Esophagus (tissue), 2 donors: ENCODE data around the gene PLCL2. TPM values are rescaled to one million over a fixed set of nuclear protein-coding genes. Genes with fewer than 3 reads are reported as not detected.

ENCODE experiments used
- H3K27ac ChIP-seq, 2 donors: one replicate each; pipeline ENCODE4 v1.5.1; 2013; ENCODE audit warnings: low read depth in 2 of 2, mild to moderate bottlenecking in 2 of 2, inconsistent platforms in 1 of 2, low read length in 1 of 2, moderate library complexity in 1 of 2
- H3K27me3 ChIP-seq, 2 donors: one replicate each; pipeline ENCODE4 v1.6.1; 2013; ENCODE audit warnings: low read length in 2 of 2, control low read depth in 1 of 2, mild to moderate bottlenecking in 1 of 2; ENCODE audit not compliant: insufficient read depth in 2 of 2, control insufficient read depth in 1 of 2
- H3K36me3 ChIP-seq, 2 donors: one replicate each; pipeline ENCODE4 v1.6.1; 2013; ENCODE audit warnings: low read length in 1 of 2; ENCODE audit not compliant: control insufficient read depth in 2 of 2, insufficient read depth in 2 of 2
- H3K4me1 ChIP-seq, 2 donors: one replicate each; pipeline ENCODE4 v1.6.1; 2013; ENCODE audit warnings: low read length in 1 of 2; ENCODE audit not compliant: control insufficient read depth in 2 of 2, insufficient read depth in 2 of 2
- H3K4me3 ChIP-seq, 2 donors: one replicate each; pipeline ENCODE4 v1.5.1; 2013; ENCODE audit warnings: low read length in 2 of 2, mild to moderate bottlenecking in 2 of 2, low read depth in 1 of 2, moderate library complexity in 1 of 2
- H3K9me3 ChIP-seq, 2 donors: one replicate each; pipeline ENCODE4 v1.6.1; 2013; ENCODE audit warnings: mild to moderate bottlenecking in 2 of 2, low read depth in 1 of 2, low read length in 1 of 2, moderate library complexity in 1 of 2; ENCODE audit not compliant: control insufficient read depth in 2 of 2, insufficient read depth in 1 of 2
- WGBS, 2 donors: extraction: QIAGEN DNeasy Blood & Tissue Kit; methylation state at CpG; one replicate each; pipeline ENCODE4 v1.1.7; 2013; 5-methylcytosine and 5-hydroxymethylcytosine counted together
- polyA plus RNA-seq, 2 donors: library from polyadenylated mRNA; stranded (reverse); fragments of 200-250 nt; gene quantifications; one replicate each; pipeline ENCODE4 v1.2.3, GENCODE V29; 2013
- donor health status: healthy with polysubstance abuse.
- donor health status: Bipolar disorder and iron deficiency.

Gene PLCL2
- polyA plus RNA-seq, 2 donors: 0.22 to 0.35 TPM

DNA sequence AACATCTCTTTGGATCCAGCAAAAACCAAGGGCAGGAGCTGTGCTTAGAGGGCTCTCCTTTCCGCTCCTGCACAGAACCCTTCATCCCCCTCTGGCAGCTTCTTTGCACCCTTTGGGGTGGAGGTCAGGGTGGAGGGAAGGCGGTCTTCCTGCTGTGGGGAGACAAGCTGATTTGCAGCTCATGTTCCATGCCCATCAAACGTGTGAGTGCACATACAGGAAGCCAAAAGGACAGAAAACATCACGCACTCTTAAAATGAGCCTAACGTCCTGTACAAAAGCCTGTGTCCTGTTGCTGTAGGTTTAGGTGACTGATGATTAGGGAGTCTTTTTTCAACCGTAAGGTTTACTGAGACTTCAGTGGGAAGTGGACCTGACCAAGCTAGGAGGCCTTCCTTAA, 195.2 kb downstream of the PLCL2 start:
- H3K27ac ChIP-seq: no peak overlapping the region
- peaks cover 0 to 2% of the 10 kb centered on the region in 2 donors for H3K9me3 ChIP-seq
- no peaks in the 10 kb centered on the region for H3K4me1 ChIP-seq
- no peak overlapping the region for H3K4me3 ChIP-seq
- H3K36me3 ChIP-seq: no peaks in the 10 kb centered on the region
- H3K27me3 ChIP-seq: no peaks in the 10 kb centered on the region
- 88 to 89% methylated on average over 6 of the region's 6 CpGs for WGBS, 2 donors

- H3K4me1 ChIP-seq: no peaks in the 10 kb centered on the region
- H3K27ac ChIP-seq: no peak overlapping the region
- H3K4me3 ChIP-seq: no peak overlapping the region
- no peaks in the 10 kb centered on the region for H3K36me3 ChIP-seq
- no peaks in the 10 kb centered on the region for H3K27me3 ChIP-seq
- 77 to 82% methylated on average over 4 of the region's 4 CpGs for WGBS, 2 donors
- H3K9me3 ChIP-seq: peaks cover 0 to 2% of the 10 kb centered on the region in 2 donors
Measured at GRCh38 chr3:17081520-17081919, 196.8 kb downstream of the PLCL2 start.

DNA sequence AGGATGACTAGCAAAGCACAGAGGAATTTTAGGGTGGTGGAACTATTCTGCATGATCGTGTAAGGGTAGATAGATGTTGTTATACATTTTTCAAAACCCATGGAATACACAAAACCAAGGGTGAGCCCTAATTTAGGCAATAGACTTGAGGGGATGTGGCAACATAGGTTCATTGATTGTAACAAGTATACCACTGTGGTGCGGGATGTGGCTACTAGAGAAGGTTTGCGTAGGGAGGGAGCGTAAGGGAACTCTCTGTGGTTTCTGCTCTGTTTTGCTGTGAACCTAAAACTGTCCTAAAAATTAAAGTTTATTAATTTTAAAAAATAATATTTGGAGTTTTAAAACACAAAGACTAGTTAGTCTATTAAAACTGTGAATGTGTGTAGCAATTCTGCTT, 202.8 kb downstream of the PLCL2 start:
- Histone ChIP-seq H3K27me3 (no peaks in the 10 kb centered on the region), H3K4me1 (no peaks in the 10 kb centered on the region), H3K4me3 (no peak overlapping the region), H3K36me3 (no peaks in the 10 kb centered on the region), H3K9me3 (peaks cover 0 to 2% of the 10 kb centered on the region in 2 donors), H3K27ac (no peak overlapping the region)
- 87 to 89% methylated on average over 4 of the region's 4 CpGs for whole genome bisulfite sequencing, 2 donors

DNA sequence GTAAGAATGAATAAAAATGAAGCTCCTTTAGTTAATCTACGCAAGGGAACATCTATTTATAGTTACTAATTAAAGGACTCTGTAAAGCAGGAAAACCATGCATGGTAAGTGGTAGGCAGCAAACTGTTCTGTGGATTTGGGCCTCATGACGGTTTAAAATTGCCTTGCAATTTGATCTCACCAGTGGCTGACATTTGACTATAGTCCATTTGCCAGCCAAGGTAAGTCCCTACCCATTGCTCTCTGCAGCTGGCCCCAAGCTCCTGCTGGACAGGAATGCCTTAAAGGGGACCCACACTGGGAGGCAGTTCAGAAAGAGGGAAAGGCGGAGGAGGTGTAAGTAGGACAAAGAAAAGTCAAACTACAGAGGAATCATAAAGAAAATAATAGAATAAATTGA, 203.3 kb downstream of the PLCL2 start:
- Histone ChIP-seq H3K27ac (no peak overlapping the region), H3K36me3 (no peaks in the 10 kb centered on the region), H3K27me3 (no peaks in the 10 kb centered on the region), H3K9me3 (peaks cover 0 to 2% of the 10 kb centered on the region in 2 donors), H3K4me1 (no peaks in the 10 kb centered on the region), H3K4me3 (no peak overlapping the region)
- 78 to 85% methylated on average over 3 of the region's 3 CpGs for WGBS, 2 donors

GRCh38 chr3:17088602-17089313, 204.0 kb downstream of the PLCL2 start:
- Histone ChIP-seq H3K36me3 (no peaks in the 10 kb centered on the region), H3K4me3 (no peak overlapping the region), H3K9me3 (no peaks in the 10 kb centered on the region), H3K4me1 (no peaks in the 10 kb centered on the region), H3K27ac (no peak overlapping the region), H3K27me3 (no peaks in the 10 kb centered on the region)
- 82 to 83% methylated on average over 6 of the region's 6 CpGs for WGBS, 2 donors

GRCh38 chr3:17089314-17089700, 204.6 kb downstream of the PLCL2 start:
- H3K27me3 ChIP-seq: no peaks in the 10 kb centered on the region
- H3K36me3 ChIP-seq: no peaks in the 10 kb centered on the region
- H3K4me1 ChIP-seq: no peaks in the 10 kb centered on the region
- no peak overlapping the region for H3K4me3 ChIP-seq
- H3K27ac ChIP-seq: no peak overlapping the region
- H3K9me3 ChIP-seq: no peaks in the 10 kb centered on the region

DNA sequence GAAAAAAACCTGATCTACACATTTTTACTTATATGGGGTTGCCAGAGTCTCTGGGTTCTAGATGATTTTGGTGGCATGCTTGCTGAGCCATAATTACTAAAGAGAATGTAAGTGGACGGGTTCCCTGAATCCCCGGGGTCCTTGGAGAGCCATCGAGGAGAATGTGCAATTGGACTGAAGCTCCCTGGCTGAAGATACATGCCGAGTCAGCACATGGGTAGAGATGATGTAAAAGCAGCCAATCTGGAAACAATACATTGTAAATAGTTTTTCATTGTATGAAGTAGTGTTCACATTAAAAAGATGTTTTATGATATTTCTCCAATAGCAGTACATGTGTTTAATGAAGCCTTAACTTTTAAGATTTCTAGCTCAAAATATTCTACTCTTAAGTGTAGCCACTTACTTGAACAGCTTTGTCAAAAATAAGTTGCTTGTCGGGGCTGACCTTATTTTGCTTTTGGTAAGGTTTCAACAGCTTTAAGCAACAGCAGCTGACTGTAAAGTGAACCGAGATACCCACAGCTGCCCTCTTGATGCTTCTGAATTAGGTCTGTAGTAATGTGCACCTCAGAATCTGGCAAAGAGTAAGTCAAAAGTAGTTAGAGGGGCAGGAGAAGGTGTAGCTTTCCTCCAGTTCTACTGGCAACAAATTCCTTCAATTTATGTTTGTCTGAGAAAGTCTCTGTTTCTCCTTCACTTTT, 205.7 kb downstream of the PLCL2 start:
- Histone ChIP-seq H3K27me3 (no peaks in the 10 kb centered on the region), H3K4me3 (no peak overlapping the region), H3K9me3 (no peaks in the 10 kb centered on the region), H3K4me1 (no peaks in the 10 kb centered on the region), H3K36me3 (no peaks in the 10 kb centered on the region), H3K27ac (no peak overlapping the region)
- 72 to 82% methylated on average over 6 of the region's 6 CpGs for WGBS, 2 donors

DNA sequence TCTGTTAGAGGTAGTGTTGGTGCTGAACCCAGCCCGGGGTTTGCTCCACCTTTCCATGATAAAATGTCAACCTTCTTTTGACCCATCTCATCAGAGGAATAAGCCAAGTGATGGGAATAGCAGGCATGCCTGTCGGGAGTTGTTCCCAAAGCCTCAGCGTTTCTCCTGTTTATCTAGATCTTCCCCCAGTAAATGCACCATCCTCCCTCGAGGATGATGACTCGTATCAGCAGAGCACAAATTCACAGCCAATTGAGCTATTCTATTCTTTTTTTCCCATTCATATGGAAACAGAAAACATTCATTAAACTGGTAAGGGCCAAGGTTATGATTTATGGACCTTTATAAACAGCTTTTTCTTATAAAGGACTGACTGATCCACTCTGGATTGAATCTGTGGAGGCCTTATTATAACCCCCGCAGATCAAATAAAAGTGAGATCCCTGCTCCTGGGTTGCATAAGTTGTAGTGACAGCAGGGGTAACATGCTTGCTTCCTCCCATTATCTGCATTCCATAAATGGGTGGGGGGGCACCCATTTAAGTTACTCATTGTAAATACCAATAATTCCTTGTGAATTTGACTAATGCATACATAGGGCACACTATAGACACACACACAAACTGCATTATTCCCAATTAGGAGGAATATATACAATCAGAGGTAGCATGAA, 207.3 kb downstream of the PLCL2 start:
- Histone ChIP-seq H3K4me1 (no peaks in the 10 kb centered on the region), H3K36me3 (no peaks in the 10 kb centered on the region), H3K4me3 (no peak overlapping the region), H3K27me3 (no peaks in the 10 kb centered on the region), H3K9me3 (no peaks in the 10 kb centered on the region), H3K27ac (no peak overlapping the region)
- WGBS, 2 donors: 61 to 69% methylated on average over 6 of the region's 6 CpGs

DNA sequence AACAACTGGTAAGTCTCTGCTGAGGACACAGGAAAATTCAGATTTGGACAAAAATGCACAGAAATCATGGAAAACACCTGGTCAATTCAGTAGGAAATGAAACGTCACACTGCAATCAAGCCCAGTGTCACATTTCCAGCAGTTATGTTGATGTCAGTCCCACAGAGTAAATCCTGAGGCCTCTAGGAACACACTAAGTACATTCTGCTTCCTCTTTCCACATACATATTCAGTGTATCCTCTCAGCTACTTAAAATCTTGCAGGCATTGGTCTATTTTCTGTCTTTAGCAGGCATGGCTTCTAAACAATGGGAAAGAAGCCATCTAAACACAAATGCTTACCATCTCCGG, 207.8 kb downstream of the PLCL2 start:
- no peak overlapping the region for H3K4me3 ChIP-seq
- 76 to 80% methylated on average over 2 of the region's 2 CpGs for WGBS, 2 donors
- H3K27ac ChIP-seq: no peak overlapping the region
- H3K9me3 ChIP-seq: no peaks in the 10 kb centered on the region
- H3K4me1 ChIP-seq: no peaks in the 10 kb centered on the region
- no peaks in the 10 kb centered on the region for H3K27me3 ChIP-seq
- H3K36me3 ChIP-seq: no peaks in the 10 kb centered on the region
